HFFc6 (cell line): ENCODE data around the gene UFD1. TPM values are rescaled to one million over a fixed set of nuclear protein-coding genes. Genes with fewer than 3 reads are reported as not detected.

Experiments used
- DNase-seq: peaks from one replicate; pipeline ENCODE4 v3.0.0-alpha.2; 2018
- H3K27ac Mint-ChIP-seq: 2 replicates; pipeline ENCODE4 v1.8.0; 2020; ENCODE audit warnings: mild to moderate bottlenecking, mixed read lengths
- H3K27me3 Mint-ChIP-seq: 2 replicates; pipeline ENCODE4 v1.8.0; 2021; ENCODE audit warnings: mild to moderate bottlenecking, moderate library complexity, mixed read lengths; ENCODE audit not compliant: insufficient read depth
- H3K36me3 Mint-ChIP-seq: 2 replicates; pipeline ENCODE4 v1.8.0; 2021; ENCODE audit warnings: low read depth, mixed read lengths
- H3K4me1 Mint-ChIP-seq: 2 replicates; pipeline ENCODE4 v1.8.0; 2020; ENCODE audit warnings: low read depth, mixed read lengths
- H3K4me3 Mint-ChIP-seq: 2 replicates; pipeline ENCODE4 v1.8.0; 2020; ENCODE audit warnings: mild to moderate bottlenecking, moderate library complexity, mixed read lengths
- H3K9me3 Mint-ChIP-seq: 2 replicates; pipeline ENCODE4 v1.8.0; 2020; ENCODE audit warnings: mild to moderate bottlenecking, mixed read lengths
- total RNA-seq, 6 experiments: library from RNA; stranded (reverse); fragmentation: NEBNext Ultra II Directional; extraction: Animal tissue kit (Norgen Biotek cat#: 25700); gene quantifications; 2 replicates in 1 of 6; 3 replicates in 5 of 6; pipeline ENCODE4 v1.2.3, GENCODE V29; 2021
- TF ChIP-seq, protein P1 (sequence below): fragments of 200-600 bp; sonication (generic); IDR thresholded peaks from 2 replicates; pipeline ENCODE4 v1.5.0; 2021; ENCODE audit warnings: antibody characterized with exemption, mild to moderate bottlenecking

UFD1 gene
- total RNA-seq, 6 experiments from 2014 or later = 94.9 to 134 (median 113) TPM

DNA sequence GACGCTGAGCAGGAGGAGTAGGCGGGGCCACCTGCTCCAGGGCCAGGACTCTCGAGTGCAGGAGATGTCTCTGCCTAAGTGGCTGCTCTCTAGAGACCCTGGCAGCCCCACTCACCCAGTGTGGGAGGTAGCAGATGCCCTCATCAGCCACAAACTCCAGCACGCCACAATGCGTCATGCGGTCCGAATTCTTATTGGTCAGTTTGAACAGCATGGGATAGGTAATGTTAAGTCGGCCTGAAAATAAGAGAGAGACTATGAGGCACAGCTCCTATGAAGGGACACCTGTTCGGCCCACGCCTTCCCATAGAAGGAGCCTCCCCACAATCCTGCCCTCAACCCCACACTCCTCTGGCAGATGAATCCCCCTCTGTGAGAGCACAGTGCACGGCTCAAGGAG, 7.4 kb downstream of the UFD1 start:
- no peak overlapping the region for H3K4me3 Mint-ChIP-seq
- peaks cover 27% of the 10 kb centered on the region for H3K36me3 Mint-ChIP-seq
- H3K27ac Mint-ChIP-seq = no peak overlapping the region
- peaks cover 20% of the 10 kb centered on the region for H3K4me1 Mint-ChIP-seq
- TF ChIP-seq, protein P1, sequence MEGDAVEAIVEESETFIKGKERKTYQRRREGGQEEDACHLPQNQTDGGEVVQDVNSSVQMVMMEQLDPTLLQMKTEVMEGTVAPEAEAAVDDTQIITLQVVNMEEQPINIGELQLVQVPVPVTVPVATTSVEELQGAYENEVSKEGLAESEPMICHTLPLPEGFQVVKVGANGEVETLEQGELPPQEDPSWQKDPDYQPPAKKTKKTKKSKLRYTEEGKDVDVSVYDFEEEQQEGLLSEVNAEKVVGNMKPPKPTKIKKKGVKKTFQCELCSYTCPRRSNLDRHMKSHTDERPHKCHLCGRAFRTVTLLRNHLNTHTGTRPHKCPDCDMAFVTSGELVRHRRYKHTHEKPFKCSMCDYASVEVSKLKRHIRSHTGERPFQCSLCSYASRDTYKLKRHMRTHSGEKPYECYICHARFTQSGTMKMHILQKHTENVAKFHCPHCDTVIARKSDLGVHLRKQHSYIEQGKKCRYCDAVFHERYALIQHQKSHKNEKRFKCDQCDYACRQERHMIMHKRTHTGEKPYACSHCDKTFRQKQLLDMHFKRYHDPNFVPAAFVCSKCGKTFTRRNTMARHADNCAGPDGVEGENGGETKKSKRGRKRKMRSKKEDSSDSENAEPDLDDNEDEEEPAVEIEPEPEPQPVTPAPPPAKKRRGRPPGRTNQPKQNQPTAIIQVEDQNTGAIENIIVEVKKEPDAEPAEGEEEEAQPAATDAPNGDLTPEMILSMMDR = no peak
- peaks cover 2% of the 10 kb centered on the region for H3K27me3 Mint-ChIP-seq
- no peak for DNase-seq
- no peaks in the 10 kb centered on the region for H3K9me3 Mint-ChIP-seq

DNA sequence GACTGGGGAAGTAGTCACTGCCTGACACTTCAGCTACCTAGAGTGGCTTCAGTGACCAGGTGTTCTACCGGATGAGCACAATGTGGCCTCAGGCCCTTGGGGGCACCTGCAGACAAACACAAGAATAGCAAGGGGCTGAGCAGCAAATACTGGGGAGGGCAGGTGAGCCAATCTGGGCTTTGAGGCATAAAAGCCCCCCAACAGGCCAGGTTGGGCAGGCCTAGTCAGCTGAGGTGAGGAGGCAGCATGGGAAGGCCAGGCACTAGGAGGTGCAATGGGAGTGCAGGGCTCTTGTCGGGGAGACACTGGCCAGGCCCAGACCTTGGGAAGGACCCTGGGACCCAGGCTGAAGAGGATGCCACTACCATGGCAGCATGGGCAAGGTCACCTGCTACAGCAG, 9.0 kb downstream of the UFD1 start:
- no peak for DNase-seq
- Mint-ChIP-seq H3K4me3 (no peak overlapping the region), H3K36me3 (peaks cover 32% of the 10 kb centered on the region), H3K27ac (no peak overlapping the region), H3K9me3 (no peaks in the 10 kb centered on the region), H3K4me1 (peaks cover 15% of the 10 kb centered on the region), H3K27me3 (peaks cover 2% of the 10 kb centered on the region)
- TF ChIP-seq, protein P1 = no peak

DNA sequence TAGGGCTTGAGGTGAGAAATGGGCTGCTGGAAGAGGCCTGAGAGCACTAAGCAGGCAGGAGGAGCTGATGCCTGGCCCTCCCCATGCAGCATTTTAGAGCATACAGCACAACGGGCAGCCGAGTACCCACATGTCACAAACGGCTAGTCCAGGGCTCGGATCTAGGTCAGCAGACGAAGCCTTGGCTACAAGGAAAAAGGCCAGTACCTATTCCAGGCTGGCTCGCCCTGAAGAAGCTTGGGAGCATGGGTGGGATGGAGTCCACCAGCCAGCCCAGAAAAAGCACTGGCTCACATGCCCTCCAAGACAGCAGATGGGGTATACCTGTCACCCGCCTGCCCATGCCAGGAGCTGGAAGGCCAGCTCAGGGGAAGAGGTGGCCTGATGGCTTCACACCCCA, 9.6 kb downstream of the UFD1 start:
- Mint-ChIP-seq H3K27ac (no peak overlapping the region), H3K27me3 (peaks cover 2% of the 10 kb centered on the region), H3K4me3 (no peak overlapping the region), H3K4me1 (peaks cover 21% of the 10 kb centered on the region), H3K36me3 (peaks cover 36% of the 10 kb centered on the region), H3K9me3 (no peaks in the 10 kb centered on the region)
- no peak for DNase-seq
- TF ChIP-seq, protein P1 = no peak

DNA sequence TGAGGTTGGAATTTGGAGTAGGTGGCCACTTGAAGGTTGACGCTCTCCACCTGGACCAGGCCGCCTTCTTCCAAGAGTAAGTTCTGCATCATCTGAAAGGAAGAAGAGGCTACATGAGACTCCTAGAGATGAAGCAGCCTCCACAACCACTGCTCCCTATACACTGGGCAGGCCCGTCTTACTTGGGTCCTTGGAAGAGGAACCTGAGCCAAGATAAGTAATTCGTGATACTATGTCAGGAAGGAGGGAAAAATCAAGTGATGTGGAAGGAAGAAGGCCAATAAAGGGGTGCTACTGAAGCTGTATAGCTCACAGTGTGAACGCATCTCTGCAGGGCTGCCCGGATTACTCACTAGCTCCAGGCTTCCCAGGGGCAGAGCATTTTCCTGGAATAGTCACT, 11.1 kb downstream of the UFD1 start:
- TF ChIP-seq, protein P1 = no peak
- DNase-seq = no peak
- Mint-ChIP-seq H3K27me3 (peaks cover 2% of the 10 kb centered on the region), H3K4me3 (no peak overlapping the region), H3K9me3 (no peaks in the 10 kb centered on the region), H3K4me1 (peaks cover 28% of the 10 kb centered on the region), H3K36me3 (peaks cover 43% of the 10 kb centered on the region), H3K27ac (no peak overlapping the region)

DNA sequence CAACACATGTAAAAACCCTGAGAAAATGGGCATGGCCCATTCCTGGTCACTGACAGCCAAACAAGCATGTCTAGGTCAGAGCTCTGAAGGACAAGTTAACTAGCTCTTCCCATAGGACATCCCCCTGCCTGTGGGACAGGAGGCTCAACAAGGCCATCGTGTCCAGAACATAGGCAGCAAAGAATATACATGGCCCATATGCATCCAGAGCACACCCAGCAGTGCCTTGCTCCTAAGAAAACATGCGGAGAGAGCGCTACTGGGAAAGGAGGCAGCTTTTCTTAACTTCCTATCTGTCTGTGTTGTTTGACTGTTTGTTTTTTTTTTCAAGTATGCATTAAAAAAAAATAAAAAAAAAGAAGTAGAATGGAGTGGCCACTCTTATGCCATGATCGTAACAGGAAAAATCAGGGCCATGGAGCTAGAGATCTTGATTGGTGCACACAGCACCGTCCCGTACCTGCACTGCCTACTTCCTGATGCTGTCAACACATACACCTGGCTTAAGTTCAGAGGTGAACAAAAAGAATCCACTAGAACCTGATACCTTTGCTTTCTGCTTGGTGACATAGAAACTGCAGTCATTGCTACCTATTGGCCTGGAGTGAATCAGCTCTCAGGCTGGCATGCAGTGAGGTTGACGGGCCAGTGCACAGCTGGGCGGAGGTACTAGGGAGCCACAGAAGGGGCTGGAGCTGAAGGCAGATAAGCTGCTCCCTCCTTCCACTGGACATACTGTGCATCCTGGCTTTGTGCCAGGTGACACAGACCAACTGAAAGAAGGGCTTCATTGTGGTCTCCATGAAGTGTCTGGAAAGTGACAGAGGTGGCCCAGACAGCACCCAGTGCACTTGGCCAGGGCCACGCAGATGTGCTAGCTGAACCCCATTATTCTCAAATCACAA, 11.9 kb downstream of the UFD1 start:
- H3K36me3 Mint-ChIP-seq = peaks cover 46% of the 10 kb centered on the region

More for the DNA sequence above, 11.9 kb downstream of the UFD1 start:
- no peak overlapping the region for H3K4me3 Mint-ChIP-seq
- peaks cover 32% of the 10 kb centered on the region for H3K4me1 Mint-ChIP-seq
- no peaks in the 10 kb centered on the region; the same call in none of the 2 replicates for H3K27me3 Mint-ChIP-seq
- H3K27ac Mint-ChIP-seq = no peak overlapping the region
- no peak for DNase-seq
- no peaks in the 10 kb centered on the region for H3K9me3 Mint-ChIP-seq
- TF ChIP-seq, protein P1 = no peak
